GM12873 (cell line): ENCODE data around the gene JARID2.

Source experiments
- TF ChIP-seq, protein P1 (sequence below): IDR thresholded peaks from 2 replicates; pipeline ENCODE4 v1.5.1; 2012; ENCODE audit warnings: low read depth, mild to moderate bottlenecking, moderate library complexity, low read length, control low read depth; ENCODE audit not compliant: insufficient read depth; ENCODE audit errors: missing control alignments

The JARID2 gene

DNA sequence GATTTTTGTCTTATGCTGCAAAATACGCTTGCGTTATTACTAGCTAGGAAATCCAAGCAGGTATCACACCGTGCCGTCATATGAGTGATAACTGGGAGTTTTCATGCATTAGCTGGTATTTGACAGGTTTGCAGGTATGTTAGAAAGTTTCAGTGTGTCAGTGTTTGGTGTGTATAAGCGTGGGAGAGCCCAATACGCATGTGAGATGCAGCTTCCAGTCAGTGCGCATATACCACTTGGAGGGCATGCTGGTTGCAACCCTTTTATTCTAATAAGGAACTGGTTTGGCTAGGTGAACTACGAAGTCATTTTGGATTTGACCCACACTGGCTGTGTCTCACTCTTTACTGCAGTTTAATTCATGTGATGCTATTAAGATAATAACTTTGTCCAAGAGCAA, 35.1 kb downstream of the JARID2 start:
- TF ChIP-seq, protein P1, sequence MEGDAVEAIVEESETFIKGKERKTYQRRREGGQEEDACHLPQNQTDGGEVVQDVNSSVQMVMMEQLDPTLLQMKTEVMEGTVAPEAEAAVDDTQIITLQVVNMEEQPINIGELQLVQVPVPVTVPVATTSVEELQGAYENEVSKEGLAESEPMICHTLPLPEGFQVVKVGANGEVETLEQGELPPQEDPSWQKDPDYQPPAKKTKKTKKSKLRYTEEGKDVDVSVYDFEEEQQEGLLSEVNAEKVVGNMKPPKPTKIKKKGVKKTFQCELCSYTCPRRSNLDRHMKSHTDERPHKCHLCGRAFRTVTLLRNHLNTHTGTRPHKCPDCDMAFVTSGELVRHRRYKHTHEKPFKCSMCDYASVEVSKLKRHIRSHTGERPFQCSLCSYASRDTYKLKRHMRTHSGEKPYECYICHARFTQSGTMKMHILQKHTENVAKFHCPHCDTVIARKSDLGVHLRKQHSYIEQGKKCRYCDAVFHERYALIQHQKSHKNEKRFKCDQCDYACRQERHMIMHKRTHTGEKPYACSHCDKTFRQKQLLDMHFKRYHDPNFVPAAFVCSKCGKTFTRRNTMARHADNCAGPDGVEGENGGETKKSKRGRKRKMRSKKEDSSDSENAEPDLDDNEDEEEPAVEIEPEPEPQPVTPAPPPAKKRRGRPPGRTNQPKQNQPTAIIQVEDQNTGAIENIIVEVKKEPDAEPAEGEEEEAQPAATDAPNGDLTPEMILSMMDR = no peak

DNA sequence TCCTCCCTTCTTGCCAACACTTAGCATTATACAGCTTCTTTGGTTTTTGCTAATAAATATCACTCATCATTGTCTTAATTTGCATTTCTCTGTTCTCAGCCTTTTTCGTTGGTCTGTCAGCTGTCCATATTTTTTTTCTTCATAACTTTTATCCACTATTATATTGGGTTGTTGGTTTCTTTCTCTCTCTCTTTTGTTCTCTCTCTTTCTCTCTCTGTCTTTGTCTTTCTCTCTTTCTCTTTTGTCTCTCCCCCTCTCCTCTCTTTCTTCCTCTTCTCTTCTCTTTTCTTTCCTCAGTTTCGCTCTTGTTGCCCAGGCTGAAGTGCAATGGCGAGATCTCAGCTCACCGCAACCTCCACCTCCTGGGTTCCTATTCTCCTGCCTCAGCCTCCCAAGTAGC, 36.5 kb downstream of the JARID2 start:
- TF ChIP-seq, protein P1 = no peak

DNA sequence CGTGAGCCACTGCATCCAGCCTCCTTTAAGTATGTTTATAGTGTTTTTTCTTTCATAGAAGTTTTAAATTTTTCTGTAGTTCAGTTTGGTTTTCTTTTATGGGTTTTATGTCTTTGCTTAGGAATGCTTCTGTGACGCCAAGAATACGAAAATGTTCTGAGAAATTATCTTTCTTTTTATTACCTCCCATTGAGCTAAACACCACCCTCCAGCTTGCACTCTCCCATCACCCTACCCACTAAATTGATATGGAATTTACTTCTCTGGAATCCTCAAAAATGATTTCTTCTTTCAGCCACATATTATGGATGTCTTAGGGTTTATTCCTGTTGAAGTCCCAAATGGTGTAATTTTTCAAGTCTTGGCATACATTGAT, 38.1 kb downstream of the JARID2 start:
- TF ChIP-seq, protein P1 = no peak

DNA sequence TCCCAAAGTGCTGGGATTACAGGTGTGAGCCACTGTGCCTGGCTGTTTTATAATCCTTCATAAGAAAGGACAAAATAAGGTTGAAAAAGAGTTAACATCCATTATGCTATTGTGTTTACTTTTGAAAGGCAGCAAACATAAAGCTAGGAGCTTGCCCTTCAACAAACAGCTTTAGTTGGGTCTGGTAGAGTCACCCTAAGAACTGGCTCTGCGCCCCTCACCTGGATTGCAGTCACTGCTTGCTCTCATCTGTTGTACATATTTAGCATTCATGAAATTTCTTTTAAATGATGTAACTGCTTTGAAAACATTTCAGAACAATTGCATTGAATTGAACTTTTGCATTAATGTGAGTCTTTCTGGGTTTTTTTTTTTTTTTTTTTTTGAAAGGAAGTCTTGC, 38.9 kb downstream of the JARID2 start:
- TF ChIP-seq, protein P1 = no peak

DNA sequence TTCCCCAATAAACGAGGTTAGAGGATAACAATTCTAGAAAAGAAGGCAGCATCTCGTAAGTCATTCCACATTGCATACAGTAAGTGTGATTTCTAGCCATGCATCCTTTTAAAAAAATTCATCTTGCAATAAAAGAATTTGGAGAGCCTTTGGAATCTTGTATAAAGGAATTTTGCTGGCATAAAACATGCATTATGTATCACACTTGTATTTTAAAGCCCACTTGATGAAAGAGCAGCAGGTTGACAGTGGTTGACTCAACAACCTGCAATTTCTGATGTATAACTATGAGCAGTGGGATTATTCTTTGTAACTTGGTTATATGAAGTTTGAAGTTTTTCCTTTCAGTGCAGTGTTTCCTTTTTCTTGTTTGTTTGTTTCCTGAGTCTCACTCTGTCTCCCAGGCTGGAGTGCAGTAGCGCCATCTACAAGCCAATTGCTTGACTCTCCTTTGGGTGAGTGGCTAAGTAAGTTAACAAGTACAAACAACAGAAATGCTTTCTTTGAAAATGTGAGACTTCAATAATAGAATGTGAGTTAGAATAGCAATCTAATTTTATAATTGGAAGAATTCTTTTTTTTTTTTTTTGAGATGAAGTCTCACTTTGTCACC, 39.9 kb downstream of the JARID2 start:
- TF ChIP-seq, protein P1 = no peak

DNA sequence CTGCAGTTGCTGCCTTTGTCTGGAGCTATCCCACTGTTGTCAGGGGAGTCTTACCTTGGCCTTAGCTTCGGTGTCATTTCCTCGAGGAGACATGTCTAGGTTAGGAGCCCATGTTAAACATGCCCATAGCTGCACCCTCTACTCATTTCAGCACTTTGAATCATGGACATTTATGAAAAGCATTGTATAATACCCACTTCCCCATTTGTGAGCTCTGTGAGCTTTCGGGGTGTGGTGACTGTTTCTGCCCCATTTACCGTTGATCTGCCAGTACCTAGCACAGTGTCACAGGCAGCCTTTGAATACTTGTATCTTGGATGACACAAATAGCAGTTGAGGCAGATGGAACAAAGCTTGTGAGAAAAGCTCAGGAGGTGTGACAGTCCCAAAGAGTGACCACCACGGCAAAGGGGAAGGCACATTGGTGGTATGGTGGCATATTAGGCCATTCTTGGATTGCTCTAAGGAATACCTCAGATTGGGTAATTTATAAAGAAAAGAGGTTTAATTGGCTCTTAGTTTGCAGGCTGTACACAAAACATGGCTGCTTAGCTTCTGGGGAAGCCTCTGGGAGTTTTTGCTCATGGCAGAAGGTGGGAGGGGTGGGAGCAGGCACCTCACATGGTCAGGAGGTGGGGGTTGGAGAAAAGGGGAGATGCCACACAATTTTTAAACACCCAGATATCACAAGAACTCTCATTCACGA, 42.0 kb downstream of the JARID2 start:
- TF ChIP-seq, protein P1 = no peak

DNA sequence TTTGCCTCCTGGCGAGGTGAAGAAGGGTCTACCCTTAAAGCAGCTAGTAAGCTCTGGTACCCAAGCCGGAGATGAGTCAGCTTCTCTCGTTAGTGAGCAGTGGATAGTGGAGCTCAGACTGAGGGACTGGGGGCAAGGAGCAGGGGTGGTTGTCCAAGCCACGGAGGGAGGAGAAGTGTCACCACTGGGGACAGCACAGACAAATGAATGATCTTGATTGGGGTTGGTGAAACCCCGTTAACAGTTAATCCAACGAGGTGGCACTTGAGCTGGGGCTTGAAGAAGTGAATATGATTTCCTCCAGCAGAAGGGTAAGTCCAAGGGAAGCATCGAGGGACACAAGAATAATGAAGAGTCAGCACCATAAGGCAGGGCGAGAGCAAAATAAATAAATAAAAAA, 43.0 kb downstream of the JARID2 start:
- TF ChIP-seq, protein P1 = no peak
